ENCODE data around the gene FHDC1. TPM values are rescaled to one million over a fixed set of nuclear protein-coding genes. Genes with fewer than 3 reads are reported as not detected.
A peak's percentile ranks its signal among the peaks of the same experiment; 100 is the strongest.

Gene FHDC1
- total RNA-seq, 1 experiment from 2014 or later = 0.76 TPM

GRCh38 chr4:153005899-153006381 lies 69.8 kb downstream of the FHDC1 start:
- DNase-seq (ENCODE audit: low read depth) = no peak

- no peak for DNase-seq (ENCODE audit: low read depth)
These were observed 72.6 kb downstream of the FHDC1 start for GRCh38 chr4:153008578-153009199.

DNA sequence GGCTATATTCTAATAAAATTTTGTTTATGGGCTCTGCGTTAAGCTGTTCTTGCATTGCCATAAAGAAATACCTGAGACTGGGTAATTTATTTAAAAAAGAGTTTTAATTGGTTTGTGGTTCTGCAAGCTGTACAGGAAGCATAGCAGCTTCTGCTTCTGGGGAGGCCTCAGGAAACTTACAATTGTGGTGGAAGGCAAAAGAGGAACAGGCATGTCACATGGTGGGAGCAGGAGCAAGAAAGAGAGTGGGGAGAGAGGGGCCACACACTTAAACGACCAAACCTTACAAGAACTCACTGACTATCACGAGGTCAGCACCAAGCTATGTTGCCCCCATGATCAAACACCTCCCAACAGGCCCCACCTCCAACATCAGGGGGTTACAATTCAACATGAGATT lies 74.0 kb downstream of the FHDC1 start:
- no peak for DNase-seq (ENCODE audit: low read depth)

DNA sequence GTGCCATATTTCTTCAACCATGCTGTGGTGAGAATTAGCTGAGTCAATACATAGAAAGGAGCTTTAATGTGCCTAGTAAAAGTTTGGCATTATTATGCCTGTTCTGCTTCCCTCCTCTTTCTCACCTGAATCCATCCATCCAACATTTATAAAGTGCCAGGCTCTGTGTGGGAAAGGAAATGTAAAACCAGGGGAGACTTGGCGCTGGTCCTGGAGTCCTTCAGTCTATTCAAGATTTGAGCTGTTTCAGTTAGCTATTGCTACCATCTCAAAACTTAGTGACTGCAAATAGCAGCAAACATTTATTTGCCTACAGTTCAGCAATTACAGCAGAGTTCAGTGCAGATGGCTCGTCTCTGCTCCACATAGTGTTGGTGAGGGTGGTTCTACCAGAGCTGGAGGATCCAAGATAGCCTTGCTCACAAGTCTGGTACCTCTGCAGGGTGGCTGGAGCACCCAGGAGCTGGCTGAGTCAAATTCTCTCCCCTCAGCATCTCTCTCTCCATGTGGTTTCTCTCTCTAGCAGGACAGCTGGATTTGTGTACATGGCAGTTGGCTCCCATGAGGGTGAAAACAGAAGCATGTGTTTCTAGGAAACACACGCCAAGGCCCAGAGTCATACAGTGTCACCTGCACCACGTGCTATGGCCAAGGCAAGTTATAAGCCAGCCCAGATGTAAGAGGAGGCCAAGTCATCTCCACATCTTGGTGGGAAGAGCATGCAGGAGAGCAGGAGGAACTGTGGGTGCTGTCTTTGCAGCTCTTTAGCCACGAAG lies 77.3 kb downstream of the FHDC1 start:
- DNase-seq (ENCODE audit: low read depth) = no peak

DNA sequence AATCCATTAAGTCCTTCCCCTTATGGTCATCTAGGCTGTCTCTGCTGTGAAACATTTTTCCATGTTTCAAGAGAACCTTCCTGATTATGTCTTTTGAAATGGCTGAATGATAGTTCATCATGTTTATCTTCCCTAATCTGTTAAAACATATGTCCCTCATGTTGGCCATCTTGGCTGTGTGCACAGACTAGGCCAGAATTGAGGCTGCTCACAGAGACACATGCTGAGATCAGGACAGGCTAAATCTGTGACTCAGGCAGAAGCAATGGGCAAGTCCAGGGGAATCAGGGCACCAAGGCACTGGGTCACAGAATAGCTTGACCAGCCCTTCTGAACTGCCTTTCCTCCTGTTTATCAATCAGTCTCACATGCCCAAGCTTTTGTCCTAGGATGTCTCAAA lies 78.3 kb downstream of the FHDC1 start:
- peak; percentile 12 for DNase-seq (ENCODE audit: low read depth)

- no peak for DNase-seq (ENCODE audit: low read depth)
These were observed 80.5 kb downstream of the FHDC1 start for GRCh38 chr4:153016592-153016991.

DNA sequence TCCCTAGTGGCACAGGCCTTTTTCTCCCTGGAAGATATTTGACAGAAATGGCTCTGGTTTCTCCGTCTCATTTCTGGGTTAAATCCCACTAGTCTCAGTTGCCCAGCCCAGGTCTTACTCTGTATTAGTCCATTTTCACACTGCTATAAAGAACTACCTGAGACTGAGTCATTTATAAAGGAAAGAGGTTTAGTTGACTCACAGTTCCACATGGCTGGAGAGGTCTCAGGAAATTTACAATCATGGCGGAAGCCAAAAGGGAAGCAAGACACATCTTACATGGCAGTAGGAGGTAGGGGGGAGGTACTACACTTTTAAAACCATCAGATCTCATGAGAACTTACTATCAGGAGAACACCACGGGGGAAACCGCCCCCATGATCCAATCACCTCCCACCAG lies 81.9 kb downstream of the FHDC1 start:
- DNase-seq (ENCODE audit: low read depth) = peak; percentile 18

- no peak for DNase-seq (ENCODE audit: low read depth)
These were observed 82.6 kb downstream of the FHDC1 start for GRCh38 chr4:153018684-153019083.

DNA sequence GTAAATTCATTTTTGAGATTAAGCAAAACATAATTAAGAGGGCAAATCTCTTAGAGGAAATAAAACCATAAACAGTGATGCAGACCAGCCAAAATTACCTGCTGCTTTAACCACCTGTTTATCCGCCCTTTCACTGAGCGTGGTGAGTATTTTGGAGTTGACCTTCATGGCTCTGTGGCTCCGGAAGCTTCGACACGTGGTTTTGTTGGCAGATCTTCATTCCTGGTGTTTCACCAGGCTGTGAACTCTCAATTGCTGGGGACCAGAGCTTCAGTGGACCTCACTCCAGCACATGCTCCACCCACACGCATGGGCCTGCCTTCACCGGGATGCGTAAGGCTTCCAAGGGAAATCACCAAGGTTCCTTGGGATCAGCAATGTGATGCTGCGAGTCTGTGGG lies 83.8 kb downstream of the FHDC1 start:
- no peak for DNase-seq (ENCODE audit: low read depth)

- DNase-seq (ENCODE audit: low read depth) = no peak
These were observed 84.3 kb downstream of the FHDC1 start for GRCh38 chr4:153020457-153020856.

- DNase-seq (ENCODE audit: low read depth) = no peak
These were observed 85.2 kb downstream of the FHDC1 start for GRCh38 chr4:153021276-153021675.

GRCh38 chr4:153022241-153022715 lies 86.2 kb downstream of the FHDC1 start:
- no peak for DNase-seq (ENCODE audit: low read depth)

DNA sequence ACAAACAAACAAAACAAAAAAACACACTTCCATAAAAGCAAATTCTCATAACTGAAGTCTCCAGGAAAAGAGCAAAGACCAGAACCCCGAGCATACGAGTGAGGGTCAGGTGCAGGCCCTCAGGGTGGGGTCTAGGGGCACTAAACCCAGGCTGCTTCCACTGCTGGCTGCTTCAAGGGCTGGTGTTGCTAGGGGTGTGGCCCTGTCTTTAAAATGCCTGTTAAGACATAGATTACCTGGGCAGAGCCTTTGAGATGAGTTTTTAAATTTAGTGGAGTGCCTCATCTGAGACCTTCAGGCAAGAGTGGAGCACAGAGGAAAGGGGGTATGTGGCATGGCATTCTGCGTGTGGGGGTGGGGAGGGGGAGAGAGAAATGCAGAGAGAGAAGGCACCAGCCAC lies 87.0 kb downstream of the FHDC1 start:
- DNase-seq (ENCODE audit: low read depth) = no peak

DNA sequence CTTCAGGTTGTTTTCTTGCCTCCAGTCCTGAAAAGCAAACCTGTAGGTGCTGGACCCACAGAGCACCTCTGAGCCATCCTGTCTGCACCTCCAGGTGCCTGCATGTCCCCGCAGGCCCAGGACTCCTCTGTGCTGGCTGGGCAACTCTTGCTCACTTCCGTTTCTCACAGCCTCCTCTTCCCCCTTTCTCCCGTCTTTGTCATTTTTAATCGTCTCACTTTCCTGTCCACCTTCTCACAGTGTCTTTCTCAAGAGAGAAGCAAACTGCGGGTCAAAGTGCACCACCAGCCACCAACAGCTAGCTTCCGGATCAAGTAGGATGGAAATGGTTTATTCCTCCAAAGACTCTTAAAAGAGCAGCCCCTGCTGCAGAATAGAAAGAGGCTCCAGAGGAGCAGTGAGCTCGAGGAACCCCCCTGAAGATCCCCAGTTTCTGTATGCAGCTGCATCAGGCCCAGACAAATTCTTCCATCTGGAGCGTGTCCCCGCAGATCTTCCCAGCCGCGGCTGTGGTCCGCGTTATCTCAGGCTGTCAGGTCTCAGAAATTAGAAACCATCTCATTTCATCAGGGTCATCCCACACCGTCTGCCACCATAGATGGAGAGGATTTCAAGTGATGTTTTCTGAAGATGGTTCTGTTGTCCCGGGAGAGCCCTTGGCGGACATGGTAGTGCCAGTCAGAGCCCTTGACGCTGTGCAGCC lies 87.7 kb downstream of the FHDC1 start:
- DNase-seq (ENCODE audit: low read depth) = no peak

- DNase-seq (ENCODE audit: low read depth) = no peak
These were observed 88.3 kb downstream of the FHDC1 start for GRCh38 chr4:153024466-153024865.

- DNase-seq (ENCODE audit: low read depth) = no peak
These were observed 89.3 kb downstream of the FHDC1 start for GRCh38 chr4:153025406-153025805.

DNA sequence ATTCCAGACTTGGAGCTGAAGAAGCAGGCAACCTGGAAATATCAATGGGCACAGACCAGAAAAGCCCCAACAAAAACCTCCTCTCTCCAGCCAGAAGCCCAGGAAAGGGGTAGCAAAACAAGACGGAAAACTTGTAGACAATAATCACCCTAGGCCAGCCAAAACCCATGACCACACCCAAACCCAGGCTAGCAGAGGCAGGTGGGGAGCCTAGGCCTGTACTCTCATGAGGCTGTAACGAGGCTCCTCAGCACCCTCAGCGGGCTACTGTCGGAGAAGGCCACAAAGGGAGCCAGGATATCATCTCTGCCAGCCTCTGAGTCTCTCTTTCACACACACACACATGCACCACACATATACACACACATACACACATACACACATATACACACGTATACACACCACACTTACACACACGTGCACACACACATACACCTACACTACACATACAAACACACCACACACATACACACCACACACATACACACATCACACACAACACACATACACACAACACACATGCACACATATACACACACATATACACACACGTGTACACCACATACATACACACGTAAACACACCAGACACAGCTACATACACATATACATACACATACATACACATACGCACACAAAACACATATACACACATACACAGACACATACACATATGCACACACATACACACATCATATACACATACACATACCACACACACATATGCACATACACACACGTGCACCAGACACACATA lies 90.6 kb downstream of the FHDC1 start:
- no peak for DNase-seq (ENCODE audit: low read depth)

DNA sequence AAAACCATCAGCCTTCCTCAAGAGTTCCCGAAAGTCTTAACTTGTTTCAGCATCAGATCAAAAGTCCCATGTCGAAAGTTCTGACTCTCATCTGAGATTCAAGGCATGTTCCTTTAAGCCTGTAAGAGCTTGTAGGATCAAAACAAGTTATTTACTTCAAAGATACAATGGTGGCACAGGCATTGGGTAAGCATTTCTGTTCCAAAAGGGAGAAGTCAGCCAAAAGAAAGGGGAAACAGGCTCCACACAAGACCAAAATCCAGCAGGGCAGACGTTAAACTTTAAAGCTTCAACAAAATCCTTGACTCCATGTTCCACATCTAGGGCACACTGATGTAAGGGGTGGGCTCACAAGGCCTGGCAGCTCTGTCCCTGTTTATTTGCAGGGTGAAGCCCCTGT lies 91.7 kb downstream of the FHDC1 start:
- no peak for DNase-seq (ENCODE audit: low read depth)

DNA sequence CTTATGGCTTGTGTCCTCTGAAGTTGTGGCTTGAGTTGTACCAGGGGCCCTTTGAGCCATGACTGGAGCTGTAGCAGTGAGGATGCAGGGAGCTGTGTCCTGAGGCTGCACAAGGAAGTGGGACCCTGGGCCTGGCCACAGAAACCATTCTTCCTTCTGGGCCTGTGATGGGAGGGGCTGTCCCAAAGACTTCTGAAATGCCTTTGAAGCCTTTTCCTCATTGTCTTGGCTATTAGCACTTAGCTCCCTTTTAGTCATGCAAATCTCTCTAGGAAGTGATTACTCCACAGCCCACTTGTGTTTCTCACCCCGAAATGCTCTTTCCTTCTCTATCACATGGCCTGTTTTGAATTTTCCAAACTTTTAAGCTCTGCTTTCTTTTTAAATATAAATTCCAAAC lies 92.4 kb downstream of the FHDC1 start:
- DNase-seq (ENCODE audit: low read depth) = no peak

Data from M059J (cell line).